Measurements from ENCODE around the gene GDPD5. TPM values are rescaled to one million over a fixed set of nuclear protein-coding genes. Genes with fewer than 3 reads are reported as not detected.

Gene GDPD5
- total and polyA plus RNA-seq, 9 of the 15 experiments (the other 6 are each of a cell fraction or from before 2014, with no cell fraction given): 0.32 to 27.3 (median 8.0) TPM

DNA sequence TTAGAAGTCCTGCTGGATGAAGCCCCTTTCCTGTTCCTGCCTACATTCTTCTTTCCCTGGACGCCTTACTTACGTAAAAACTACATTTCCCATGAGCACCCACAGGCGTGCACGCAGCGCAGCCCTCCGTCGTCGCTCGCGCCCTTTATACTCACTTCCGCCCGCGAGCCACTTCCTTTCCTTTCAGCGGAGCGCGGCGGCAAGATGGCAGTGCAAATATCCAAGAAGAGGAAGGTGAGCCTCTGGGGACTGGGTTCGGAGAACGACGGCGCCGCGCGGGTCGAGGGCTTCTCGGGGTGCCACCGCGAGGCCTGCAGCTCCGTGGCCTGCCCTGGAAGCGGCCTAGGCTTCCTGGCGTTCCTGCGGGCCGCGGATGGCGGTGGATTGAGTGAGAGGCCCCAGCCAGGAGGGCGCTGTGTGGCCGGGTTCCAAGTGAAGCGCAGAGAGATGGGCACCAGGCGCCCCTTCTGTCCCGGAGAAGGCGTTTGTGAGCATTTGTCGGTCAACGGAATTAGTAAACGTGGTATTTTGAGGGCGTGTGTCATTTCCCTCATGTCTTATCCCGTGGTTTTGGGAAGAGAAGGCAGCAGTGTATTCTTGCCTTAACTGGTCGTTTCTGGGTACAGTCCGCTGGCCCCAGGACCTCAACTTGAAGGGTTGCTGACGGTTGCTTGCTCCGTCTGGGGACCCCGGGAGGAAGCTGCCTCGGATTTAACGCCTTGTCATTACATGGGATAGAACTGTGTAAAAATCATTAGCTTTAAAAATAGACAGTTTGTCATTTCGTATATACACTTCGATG lies 126.2 kb downstream of the GDPD5 start, which contains the start of gene RPS3 (continued):
- TF ChIP-seq NR4A1 (CRISPR knock-in tag; IDR thresholded peaks at IDR 0.05): no peak
- no peak for TF ChIP-seq NR4A1 (tag; IDR thresholded peaks at IDR 0.05)
- peak; percentile 96 for TF ChIP-seq KAT7 (CRISPR knock-in tag; IDR thresholded peaks at IDR 0.05; ENCODE audit: borderline replicate concordance)
- no peak for TF ChIP-seq RBM15 (IDR thresholded peaks at IDR 0.05; ENCODE audit: insufficient read depth, low read length)
- peak; percentile 66; the same call in 1 of the 2 replicates for TF ChIP-seq TOE1 (IDR thresholded peaks at IDR 0.05; ENCODE audit: borderline replicate concordance)
- TF ChIP-seq TOE1 (CRISPR knock-in tag; IDR thresholded peaks at IDR 0.05; ENCODE audit: borderline replicate concordance, low read depth): 0 out of 2 replicates have a peak, but pooled peaks have one; percentile 71
- TF ChIP-seq, protein P1, sequence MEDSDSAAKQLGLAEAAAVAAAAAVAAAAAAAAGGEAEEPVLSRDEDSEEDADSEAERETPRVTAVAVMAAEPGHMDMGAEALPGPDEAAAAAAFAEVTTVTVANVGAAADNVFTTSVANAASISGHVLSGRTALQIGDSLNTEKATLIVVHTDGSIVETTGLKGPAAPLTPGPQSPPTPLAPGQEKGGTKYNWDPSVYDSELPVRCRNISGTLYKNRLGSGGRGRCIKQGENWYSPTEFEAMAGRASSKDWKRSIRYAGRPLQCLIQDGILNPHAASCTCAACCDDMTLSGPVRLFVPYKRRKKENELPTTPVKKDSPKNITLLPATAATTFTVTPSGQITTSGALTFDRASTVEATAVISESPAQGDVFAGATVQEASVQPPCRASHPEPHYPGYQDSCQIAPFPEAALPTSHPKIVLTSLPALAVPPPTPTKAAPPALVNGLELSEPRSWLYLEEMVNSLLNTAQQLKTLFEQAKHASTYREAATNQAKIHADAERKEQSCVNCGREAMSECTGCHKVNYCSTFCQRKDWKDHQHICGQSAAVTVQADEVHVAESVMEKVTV (CRISPR knock-in tag; IDR thresholded peaks at IDR 0.05): no peak; the same call in 1 of the 2 replicates
- TF ChIP-seq, protein P2, sequence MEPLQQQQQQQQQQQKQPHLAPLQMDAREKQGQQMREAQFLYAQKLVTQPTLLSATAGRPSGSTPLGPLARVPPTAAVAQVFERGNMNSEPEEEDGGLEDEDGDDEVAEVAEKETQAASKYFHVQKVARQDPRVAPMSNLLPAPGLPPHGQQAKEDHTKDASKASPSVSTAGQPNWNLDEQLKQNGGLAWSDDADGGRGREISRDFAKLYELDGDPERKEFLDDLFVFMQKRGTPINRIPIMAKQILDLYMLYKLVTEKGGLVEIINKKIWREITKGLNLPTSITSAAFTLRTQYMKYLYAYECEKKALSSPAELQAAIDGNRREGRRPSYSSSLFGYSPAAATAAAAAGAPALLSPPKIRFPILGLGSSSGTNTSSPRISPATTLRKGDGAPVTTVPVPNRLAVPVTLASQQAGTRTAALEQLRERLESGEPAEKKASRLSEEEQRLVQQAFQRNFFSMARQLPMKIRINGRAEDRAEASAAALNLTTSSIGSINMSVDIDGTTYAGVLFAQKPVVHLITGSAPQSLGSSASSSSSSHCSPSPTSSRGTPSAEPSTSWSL (CRISPR knock-in tag; IDR thresholded peaks at IDR 0.05; ENCODE audit: borderline replicate concordance): no peak
- TF ChIP-seq STAG1 (CRISPR knock-in tag; IDR thresholded peaks at IDR 0.05; ENCODE audit: borderline replicate concordance): peak; percentile 25; the same call in 1 of the 2 replicates
- no peak for TF ChIP-seq TSC22D4 (tag; IDR thresholded peaks at IDR 0.05)
- no peak for TF ChIP-seq ZBTB26 (CRISPR knock-in tag; IDR thresholded peaks at IDR 0.05)
- TF ChIP-seq ATF7 (IDR thresholded peaks at IDR 0.05): peak; percentile 82
- TF ChIP-seq TAL1 (IDR thresholded peaks at IDR 0.05): no peak
- TF ChIP-seq, protein P3, sequence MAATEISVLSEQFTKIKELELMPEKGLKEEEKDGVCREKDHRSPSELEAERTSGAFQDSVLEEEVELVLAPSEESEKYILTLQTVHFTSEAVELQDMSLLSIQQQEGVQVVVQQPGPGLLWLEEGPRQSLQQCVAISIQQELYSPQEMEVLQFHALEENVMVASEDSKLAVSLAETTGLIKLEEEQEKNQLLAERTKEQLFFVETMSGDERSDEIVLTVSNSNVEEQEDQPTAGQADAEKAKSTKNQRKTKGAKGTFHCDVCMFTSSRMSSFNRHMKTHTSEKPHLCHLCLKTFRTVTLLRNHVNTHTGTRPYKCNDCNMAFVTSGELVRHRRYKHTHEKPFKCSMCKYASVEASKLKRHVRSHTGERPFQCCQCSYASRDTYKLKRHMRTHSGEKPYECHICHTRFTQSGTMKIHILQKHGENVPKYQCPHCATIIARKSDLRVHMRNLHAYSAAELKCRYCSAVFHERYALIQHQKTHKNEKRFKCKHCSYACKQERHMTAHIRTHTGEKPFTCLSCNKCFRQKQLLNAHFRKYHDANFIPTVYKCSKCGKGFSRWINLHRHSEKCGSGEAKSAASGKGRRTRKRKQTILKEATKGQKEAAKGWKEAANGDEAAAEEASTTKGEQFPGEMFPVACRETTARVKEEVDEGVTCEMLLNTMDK (IDR thresholded peaks at IDR 0.05; ENCODE audit: borderline replicate concordance, insufficient read depth, low read depth, low read length, poor library complexity, severe bottlenecking): peak; percentile 19
- no peak for TF ChIP-seq ZNF280A (IDR thresholded peaks at IDR 0.05; ENCODE audit: low read depth, partially characterized antibody)
- TF ChIP-seq ZNF699 (CRISPR knock-in tag; IDR thresholded peaks at IDR 0.05; ENCODE audit: insufficient replicate concordance): no peak
- TF ChIP-seq MTA3 (IDR thresholded peaks at IDR 0.05; ENCODE audit: borderline replicate concordance): peak; percentile 94
- TF ChIP-seq POLR2AphosphoS2 (IDR thresholded peaks at IDR 0.05; ENCODE audit: low read length): peak; percentile 80; the same call in 1 of the 2 replicates
